ENCODE results near the gene ADGRG6. TPM values are rescaled to one million over a fixed set of nuclear protein-coding genes. Genes with fewer than 3 reads are reported as not detected.
"Not testable (repeated sequence)": the region's sequence is repeated elsewhere in the genome, so short reads cannot be mapped to it uniquely, and the experiment has no call there.

The ADGRG6 gene
- total and polyA plus RNA-seq, 4 donors, result 18.7 to 110 (median 45.7) TPM

GRCh38 chr6:142426444-142427132 is 124.8 kb downstream of the ADGRG6 start:
- not testable (repeated sequence) for H3K9me3 ChIP-seq (ENCODE audit: control insufficient read depth in 4 of 4, low read length in 3 of 4); H3K27ac ChIP-seq (ENCODE audit: low read depth in 1 of 2, low read length in 2 of 2); DNase-seq (ENCODE audit: low spot score); H3K27me3 ChIP-seq (ENCODE audit: control insufficient read depth in 4 of 4, insufficient read depth in 4 of 4, low read length in 3 of 4); H3K4me1 ChIP-seq (ENCODE audit: control insufficient read depth in 4 of 4, insufficient read depth in 4 of 4, low read length in 3 of 4); H3K4me3 ChIP-seq (ENCODE audit: low read depth in 1 of 3, low read length in 3 of 3); H3K9ac ChIP-seq (ENCODE audit: low read depth in 1 of 2, low read length in 2 of 2)
- WGBS, result 88% methylated on average over 2 of the region's 2 CpGs
- H3K36me3 ChIP-seq (ENCODE audit: control insufficient read depth in 4 of 4, insufficient read depth in 3 of 4, low read depth in 1 of 4, low read length in 3 of 4), result peaks cover 0 to 16% (median 13%) of the 10 kb centered on the region in 4 donors
- TF ChIP-seq SP1 (IDR thresholded peaks at IDR 0.05) (peak; percentile 48), HNF4G (IDR thresholded peaks at IDR 0.05) (peak; percentile 54), RXRA (IDR thresholded peaks at IDR 0.05) (peak; percentile 47 to 58), HNF4A (conservative IDR thresholded peaks at IDR 0.05) (peak; percentile 88 to 90)

GRCh38 chr6:142428468-142428867 is 126.7 kb downstream of the ADGRG6 start:
- not testable (repeated sequence) for H3K27ac ChIP-seq (ENCODE audit: low read depth in 1 of 2, low read length in 2 of 2); DNase-seq (ENCODE audit: low spot score); H3K9ac ChIP-seq (ENCODE audit: low read depth in 1 of 2, low read length in 2 of 2); H3K9me3 ChIP-seq (ENCODE audit: control insufficient read depth in 4 of 4, low read length in 3 of 4); H3K27me3 ChIP-seq (ENCODE audit: control insufficient read depth in 4 of 4, insufficient read depth in 4 of 4, low read length in 3 of 4); H3K4me1 ChIP-seq (ENCODE audit: control insufficient read depth in 4 of 4, insufficient read depth in 4 of 4, low read length in 3 of 4); H3K4me3 ChIP-seq (ENCODE audit: low read depth in 1 of 3, low read length in 3 of 3)
- 96% methylated on average over 2 of the region's 2 CpGs for WGBS
- peaks cover 0 to 20% (median 13%) of the 10 kb centered on the region in 4 donors for H3K36me3 ChIP-seq (ENCODE audit: control insufficient read depth in 4 of 4, insufficient read depth in 3 of 4, low read depth in 1 of 4, low read length in 3 of 4)

GRCh38 chr6:142429195-142429594 is 127.4 kb downstream of the ADGRG6 start:
- Histone ChIP-seq H3K27ac (ENCODE audit: low read depth in 1 of 2, low read length in 2 of 2) (no peak overlapping the region), H3K4me3 (ENCODE audit: low read depth in 1 of 3, low read length in 3 of 3) (no peak overlapping the region), H3K4me1 (ENCODE audit: control insufficient read depth in 4 of 4, insufficient read depth in 4 of 4, low read length in 3 of 4) (peaks cover 0 to 8% (median 0%) of the 10 kb centered on the region in 4 donors), H3K9ac (ENCODE audit: low read depth in 1 of 2, low read length in 2 of 2) (no peak overlapping the region), H3K36me3 (ENCODE audit: control insufficient read depth in 4 of 4, insufficient read depth in 3 of 4, low read depth in 1 of 4, low read length in 3 of 4) (peaks cover 0 to 21% (median 13%) of the 10 kb centered on the region in 4 donors), H3K27me3 (ENCODE audit: control insufficient read depth in 4 of 4, insufficient read depth in 4 of 4, low read length in 3 of 4) (no peaks in the 10 kb centered on the region), H3K9me3 (ENCODE audit: control insufficient read depth in 4 of 4, low read length in 3 of 4) (no peaks in the 10 kb centered on the region)
- TF ChIP-seq FOXA2 (IDR thresholded peaks at IDR 0.05), result no peak
- no peak for TF ChIP-seq HNF4A (conservative IDR thresholded peaks at IDR 0.05)
- TF ChIP-seq YY1 (IDR thresholded peaks at IDR 0.05), result no peak
- TF ChIP-seq SP1 (IDR thresholded peaks at IDR 0.05), result no peak
- TF ChIP-seq, protein P1, sequence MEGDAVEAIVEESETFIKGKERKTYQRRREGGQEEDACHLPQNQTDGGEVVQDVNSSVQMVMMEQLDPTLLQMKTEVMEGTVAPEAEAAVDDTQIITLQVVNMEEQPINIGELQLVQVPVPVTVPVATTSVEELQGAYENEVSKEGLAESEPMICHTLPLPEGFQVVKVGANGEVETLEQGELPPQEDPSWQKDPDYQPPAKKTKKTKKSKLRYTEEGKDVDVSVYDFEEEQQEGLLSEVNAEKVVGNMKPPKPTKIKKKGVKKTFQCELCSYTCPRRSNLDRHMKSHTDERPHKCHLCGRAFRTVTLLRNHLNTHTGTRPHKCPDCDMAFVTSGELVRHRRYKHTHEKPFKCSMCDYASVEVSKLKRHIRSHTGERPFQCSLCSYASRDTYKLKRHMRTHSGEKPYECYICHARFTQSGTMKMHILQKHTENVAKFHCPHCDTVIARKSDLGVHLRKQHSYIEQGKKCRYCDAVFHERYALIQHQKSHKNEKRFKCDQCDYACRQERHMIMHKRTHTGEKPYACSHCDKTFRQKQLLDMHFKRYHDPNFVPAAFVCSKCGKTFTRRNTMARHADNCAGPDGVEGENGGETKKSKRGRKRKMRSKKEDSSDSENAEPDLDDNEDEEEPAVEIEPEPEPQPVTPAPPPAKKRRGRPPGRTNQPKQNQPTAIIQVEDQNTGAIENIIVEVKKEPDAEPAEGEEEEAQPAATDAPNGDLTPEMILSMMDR (IDR thresholded peaks at IDR 0.05; ENCODE audit: low read depth, low read length, missing input control), result no peak
- no peak for TF ChIP-seq TAF1 (conservative IDR thresholded peaks at IDR 0.05)
- TF ChIP-seq FOXA1 (IDR thresholded peaks at IDR 0.05), result no peak
- no peak for TF ChIP-seq RAD21 (IDR thresholded peaks at IDR 0.05)
- TF ChIP-seq ZBTB33 (IDR thresholded peaks at IDR 0.05), result no peak
- no peak for TF ChIP-seq RXRA (IDR thresholded peaks at IDR 0.05)
- no peak for TF ChIP-seq HNF4G (IDR thresholded peaks at IDR 0.05)
- TF ChIP-seq NR2F2 (IDR thresholded peaks at IDR 0.05), result no peak
- TF ChIP-seq, protein P2, sequence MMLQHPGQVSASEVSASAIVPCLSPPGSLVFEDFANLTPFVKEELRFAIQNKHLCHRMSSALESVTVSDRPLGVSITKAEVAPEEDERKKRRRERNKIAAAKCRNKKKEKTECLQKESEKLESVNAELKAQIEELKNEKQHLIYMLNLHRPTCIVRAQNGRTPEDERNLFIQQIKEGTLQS (IDR thresholded peaks at IDR 0.05), result no peak
- no peak for TF ChIP-seq EGR1 (IDR thresholded peaks at IDR 0.05; ENCODE audit: low read depth in 2 of 2)
- no peak for TF ChIP-seq MAX (IDR thresholded peaks at IDR 0.05)
- TF ChIP-seq GABPA (IDR thresholded peaks at IDR 0.05 in 1 of 2, conservative IDR thresholded peaks at IDR 0.05 in 1 of 2), result no peak
- TF ChIP-seq JUND (IDR thresholded peaks at IDR 0.05), result no peak
- DNase-seq (ENCODE audit: low spot score), result no peak

Data from liver (tissue), 9 donors.